HepG2 (cell line): Measurements from ENCODE around the gene HSP90AB1. TPM values are rescaled to one million over a fixed set of nuclear protein-coding genes. Genes with fewer than 3 reads are reported as not detected.
A peak's percentile ranks its signal among the peaks of the same experiment; 100 is the strongest.

Source experiments
- ATAC-seq: fragments of 200-7000 bp; cut with Tn5 transposase; 3 replicates; pipeline ENCODE4 v1.9.1; 2020; ENCODE audit warnings: mild to moderate bottlenecking, moderate library complexity
- BruUV-seq: library from RNA; stranded (reverse); fragments of 400-500 nt; replicated peaks from 2 replicates; lab custom pipeline; 2021; lab: Mats Ljungman, UMichigan
- CTCF ChIA-PET: fragments of 300-600 bp; formaldehyde crosslinking; extraction: SDS; loops from one replicate; lab custom pipeline; 2021; ENCODE audit warnings: low total read pairs, inconsistent platforms, low intra/inter-chr PET ratio; lab: Yijun Ruan, JAX
- POLR2A ChIA-PET: fragments of 350-600 bp; sonication (Branson Sonifier 250); formaldehyde crosslinking; loops from one replicate; lab custom pipeline; 2020; ENCODE audit warnings: antibody characterized with exemption, inconsistent platforms; lab: Yijun Ruan, JAX
- DNase-seq: peaks from one replicate; pipeline ENCODE4 v3.0.0-alpha.2; 2015; ENCODE audit warnings: low spot score
- FAIRE-seq: peaks from 3 replicates; lab custom pipeline; 2011; peaks lifted over from hg19 to GRCh38; lab: Jason Lieb, UNC
- H2AFZ ChIP-seq: one replicate; pipeline ENCODE4 v1.6.1; 2011; ENCODE audit warnings: low read length, inconsistent platforms
- H3K27ac ChIP-seq: fragments of 300-600 bp; 3 replicates; pipeline ENCODE4 v1.8.0; 2011; ENCODE audit warnings: mixed run types, mild to moderate bottlenecking, mixed read lengths, low read length, inconsistent platforms; ENCODE audit not compliant: insufficient read depth; ENCODE audit errors: extremely low read length
- H3K27me3 ChIP-seq, 2 experiments: fragments of 200-600 bp in 1 of 2; 2 replicates in 1 of 2; 3 replicates in 1 of 2; pipeline versions ENCODE4 v1.6.0 to v1.8.0; 2011; ENCODE audit warnings: low read length in 2 of 2, mild to moderate bottlenecking in 2 of 2, moderate library complexity in 2 of 2, inconsistent platforms in 1 of 2; ENCODE audit not compliant: insufficient read depth in 2 of 2, control insufficient read depth in 1 of 2
- H3K36me3 ChIP-seq, 2 experiments: fragments of 200-600 bp in 1 of 2; replicated peaks in 1 of 2; 2 replicates in 1 of 2; 3 replicates in 1 of 2; pipeline versions ENCODE4 v1.5.1 to v1.8.0; 2011; ENCODE audit warnings: low read length in 2 of 2, inconsistent platforms in 1 of 2; ENCODE audit not compliant: insufficient read depth in 2 of 2, control insufficient read depth in 1 of 2
- H3K4me1 ChIP-seq: 2 replicates; pipeline ENCODE4 v1.5.1; 2012; ENCODE audit warnings: low read length, inconsistent platforms; ENCODE audit not compliant: insufficient read depth
- H3K4me2 ChIP-seq: 2 replicates; pipeline ENCODE4 v1.6.0; 2011; ENCODE audit warnings: low read depth, low read length, inconsistent platforms
- H3K4me3 ChIP-seq, 3 experiments: fragments of 200-600 bp in 1 of 3; sonication (generic), shearing (Covaris generic) in 1 of 3; replicated peaks in 1 of 3; 2 replicates each; pipeline ENCODE4 v1.5.1; 2011 to 2016; ENCODE audit warnings: low read length in 3 of 3, inconsistent platforms in 2 of 3, low read depth in 2 of 3, mild to moderate bottlenecking in 2 of 3, control low read depth in 1 of 3, mixed read lengths in 1 of 3; ENCODE audit not compliant: insufficient read depth in 1 of 3
- H3K79me2 ChIP-seq: one replicate; pipeline ENCODE4 v1.6.1; 2011; ENCODE audit warnings: low read length, inconsistent platforms; ENCODE audit not compliant: insufficient read depth
- H3K9ac ChIP-seq: 2 replicates; pipeline ENCODE4 v1.6.0; 2011; ENCODE audit warnings: mild to moderate bottlenecking, low read depth, low read length, inconsistent platforms; ENCODE audit not compliant: insufficient read depth
- H3K9me3 ChIP-seq: 2 replicates; pipeline ENCODE4 v1.5.1; 2012; ENCODE audit warnings: mild to moderate bottlenecking, low read length
- H4K20me1 ChIP-seq: 2 replicates; pipeline ENCODE4 v1.6.0; 2011; ENCODE audit warnings: inconsistent platforms, mild to moderate bottlenecking, low read length, moderate library complexity; ENCODE audit not compliant: insufficient read depth
- EED ChIP-seq: sonication (generic); formaldehyde crosslinking; IDR thresholded peaks from 2 replicates; pipeline ENCODE4 v1.5.0; 2020; ENCODE audit warnings: mild to moderate bottlenecking, missing genetic modification reagents
- FOSL2 ChIP-seq: sonication (generic); formaldehyde crosslinking; IDR thresholded peaks from 2 replicates; pipeline ENCODE4 v1.4.0; 2020; ENCODE audit warnings: missing genetic modification reagents
- GFI1 ChIP-seq: sonication (generic); formaldehyde crosslinking; IDR thresholded peaks from 2 replicates; pipeline ENCODE4 v1.5.0; 2020; ENCODE audit warnings: missing genetic modification reagents, mild to moderate bottlenecking, borderline replicate concordance
- GMEB2 ChIP-seq: IDR thresholded peaks from 2 replicates; pipeline ENCODE4 v1.6.1; 2016; ENCODE audit warnings: missing biosample characterization, missing genetic modification reagents, low read depth
- GPBP1L1 ChIP-seq: sonication (generic); formaldehyde crosslinking; IDR thresholded peaks from 2 replicates; pipeline ENCODE4 v1.5.0; 2020; ENCODE audit warnings: mild to moderate bottlenecking, missing genetic modification reagents
- HIC2 ChIP-seq: sonication (generic); formaldehyde crosslinking; IDR thresholded peaks from 2 replicates; pipeline ENCODE4 v1.9.0; 2022; ENCODE audit warnings: low read depth, missing genetic modification reagents
- NFE2L1 ChIP-seq: sonication (generic); formaldehyde crosslinking; IDR thresholded peaks from 2 replicates; pipeline ENCODE4 v1.4.0; 2020; ENCODE audit warnings: missing genetic modification reagents, mild to moderate bottlenecking, borderline replicate concordance
- POGZ ChIP-seq: sonication (generic); formaldehyde crosslinking; IDR thresholded peaks from 2 replicates; pipeline ENCODE4 v1.4.0; 2020; ENCODE audit warnings: mild to moderate bottlenecking, missing genetic modification reagents
- POLR2AphosphoS5 ChIP-seq: IDR thresholded peaks from 2 replicates; pipeline ENCODE4 v1.6.1; 2012; ENCODE audit warnings: low read depth, low read length
- ZC3H13 ChIP-seq: sonication (generic); formaldehyde crosslinking; IDR thresholded peaks from 2 replicates; pipeline ENCODE4 v1.8.1; 2023; ENCODE audit warnings: mild to moderate bottlenecking, missing genetic modification reagents, moderate library complexity
- ZIK1 ChIP-seq: sonication (generic); formaldehyde crosslinking; IDR thresholded peaks from 2 replicates; pipeline ENCODE4 v1.5.0; 2020; ENCODE audit warnings: mild to moderate bottlenecking, low read depth, missing genetic modification reagents, borderline replicate concordance
- ZKSCAN8 ChIP-seq: IDR thresholded peaks from 2 replicates; pipeline ENCODE4 v1.6.1; 2016; ENCODE audit warnings: borderline replicate concordance, missing genetic modification reagents, missing compliant biosample characterization
- ZNF207 ChIP-seq: fragments of 450-650 bp; IDR thresholded peaks from 2 replicates; pipeline ENCODE4 v1.6.1; 2016; ENCODE audit warnings: antibody characterized with exemption, borderline replicate concordance
- ZNF343 ChIP-seq: sonication (generic); formaldehyde crosslinking; IDR thresholded peaks from 2 replicates; pipeline ENCODE4 v1.4.0; 2020; ENCODE audit warnings: mild to moderate bottlenecking, missing genetic modification reagents
- ZNF615 ChIP-seq: sonication (generic); formaldehyde crosslinking; IDR thresholded peaks from 2 replicates; pipeline ENCODE4 v1.5.0; 2020; ENCODE audit warnings: mild to moderate bottlenecking, missing genetic modification reagents, borderline replicate concordance
- ZNF713 ChIP-seq: sonication (generic); formaldehyde crosslinking; IDR thresholded peaks from 2 replicates; pipeline ENCODE4 v1.4.0; 2020; ENCODE audit warnings: mild to moderate bottlenecking, missing genetic modification reagents
- WGBS: methylation state at CpG from one replicate; pipeline ENCODE4 v1.1.6; 2017; ENCODE audit warnings: low lambda C conversion rate; 5-methylcytosine and 5-hydroxymethylcytosine counted together
- in situ Hi-C: cut with HindIII; loops from 2 replicates; pipeline ENCODE4 v1.10.0; 2017; ENCODE audit warnings: low pct_unique_long_range_greater_than_20kb; ENCODE audit not compliant: extremely low pct_ligation_motif_present
- intact Hi-C: fragments of 100-400 bp; cut with micrococcal nuclease; formaldehyde crosslinking; loops from one replicate; pipeline ENCODE4 v1.10.0; 2022; ENCODE audit not compliant: unreplicated experiment
- polyA plus RNA-seq, 8 experiments: library from polyadenylated mRNA; depleted of rRNA in 3 of 8; stranded (reverse) in 7 of 8; unstranded in 1 of 8; fragments of >200 nt; fragmentation: Illumina TruSeq in 4 of 8; extraction: Trizol in 4 of 8; gene quantifications; 2 replicates each; pipeline versions ENCODE4 v1.2.1 to v1.2.3, GENCODE V29; 2011 to 2016; ENCODE audit warnings: low read depth in 4 of 8, missing spikeins in 1 of 8, mixed read lengths in 1 of 8; ENCODE audit not compliant: insufficient read depth in 1 of 8
- total RNA-seq, 5 experiments: library from RNA; depleted of rRNA; stranded (reverse); fragments of >200 nt; fragmentation: Illumina TruSeq; extraction: Trizol; gene quantifications; 2 replicates each; pipeline ENCODE4 v1.2.3, GENCODE V29; 2016; ENCODE audit warnings: low read depth in 1 of 5
- TF ChIP-seq, protein P1 (sequence below): sonication (generic); formaldehyde crosslinking; IDR thresholded peaks from 2 replicates; pipeline ENCODE4 v1.5.0; 2020; ENCODE audit warnings: missing genetic modification reagents

The HSP90AB1 gene
- total and polyA plus RNA-seq, 2 of the 13 experiments (the other 11 are each of a cell fraction or from before 2014, with no cell fraction given): 1,325 to 1,472 TPM

GRCh38 chr6:44257753-44258324 lies 10.9 kb downstream of the HSP90AB1 start:
- in situ Hi-C loops (no loop called here), intact Hi-C loops (no loop called here)
- Histone ChIP-seq H3K27me3 (no peaks in the 10 kb centered on the region; a peak in 1 of 5 replicates), H2AFZ (no peak overlapping the region), H3K9me3 (no peaks in the 10 kb centered on the region), H3K4me2 (peak overlapping the region; percentile 96), H3K36me3 (peaks cover 21 to 55% of the 10 kb centered on the region in 2 experiments), H3K9ac (peak overlapping the region; percentile 92), H3K79me2 (peaks cover 19% of the 10 kb centered on the region), H3K27ac (peak overlapping the region; percentile 74), H4K20me1 (peaks cover 37% of the 10 kb centered on the region), H3K4me1 (peaks cover 56% of the 10 kb centered on the region), H3K4me3 (peak overlapping the region; percentile 52 to 84 (median 66); a peak in 5 of 6 replicates)
- ChIA-PET POLR2A (interaction anchor here (1.2 to 6.0 kb wide), 13 partner anchors 12 to 158 kb away, joined by 3 to 264 read pairs (median 7); partner anchors contain the start of genes HSP90AB1, MRPL14, SLC29A1 and TMEM151B), CTCF (interaction anchor here (0.7 to 1.5 kb wide), 3 partner anchors 37 to 106 kb away, joined by 3 to 4 read pairs (median 4); no protein-coding TSS in a partner anchor)
- WGBS: 64% methylated on average over 15 of the region's 15 CpGs
- ATAC-seq: no peak
- no peak for FAIRE-seq
- no TSS peak for BruUV-seq
- no peak for DNase-seq
- TF ChIP-seq GPBP1L1 (CRISPR knock-in tag) (no peak), ZNF615 (CRISPR knock-in tag) (no peak), POGZ (CRISPR knock-in tag) (no peak), GMEB2 (CRISPR knock-in tag) (no peak), ZNF343 (CRISPR knock-in tag) (no peak), FOSL2 (peak; percentile 10; the same call in 1 of the 2 replicates), ZIK1 (CRISPR knock-in tag) (no peak), POLR2AphosphoS5 (peak; percentile 34; the same call in 1 of the 2 replicates), HIC2 (no peak), EED (no peak), ZNF207 (no peak), ZNF713 (CRISPR knock-in tag) (no peak), ZC3H13 (CRISPR knock-in tag) (0 out of 2 replicates have a peak, but pooled peaks have one; percentile 25), GFI1 (CRISPR knock-in tag) (no peak), ZKSCAN8 (CRISPR knock-in tag) (no peak), NFE2L1 (CRISPR knock-in tag) (no peak)
- TF ChIP-seq, protein P1, sequence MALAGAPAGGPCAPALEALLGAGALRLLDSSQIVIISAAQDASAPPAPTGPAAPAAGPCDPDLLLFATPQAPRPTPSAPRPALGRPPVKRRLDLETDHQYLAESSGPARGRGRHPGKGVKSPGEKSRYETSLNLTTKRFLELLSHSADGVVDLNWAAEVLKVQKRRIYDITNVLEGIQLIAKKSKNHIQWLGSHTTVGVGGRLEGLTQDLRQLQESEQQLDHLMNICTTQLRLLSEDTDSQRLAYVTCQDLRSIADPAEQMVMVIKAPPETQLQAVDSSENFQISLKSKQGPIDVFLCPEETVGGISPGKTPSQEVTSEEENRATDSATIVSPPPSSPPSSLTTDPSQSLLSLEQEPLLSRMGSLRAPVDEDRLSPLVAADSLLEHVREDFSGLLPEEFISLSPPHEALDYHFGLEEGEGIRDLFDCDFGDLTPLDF (CRISPR knock-in tag): no peak
